ENCODE measurements around the gene SLC1A5. TPM values are rescaled to one million over a fixed set of nuclear protein-coding genes. Genes with fewer than 3 reads are reported as not detected.

Gene SLC1A5
- total RNA-seq, 4 donors from 2014 or later, result 97.3 to 156 (median 114) TPM

DNA sequence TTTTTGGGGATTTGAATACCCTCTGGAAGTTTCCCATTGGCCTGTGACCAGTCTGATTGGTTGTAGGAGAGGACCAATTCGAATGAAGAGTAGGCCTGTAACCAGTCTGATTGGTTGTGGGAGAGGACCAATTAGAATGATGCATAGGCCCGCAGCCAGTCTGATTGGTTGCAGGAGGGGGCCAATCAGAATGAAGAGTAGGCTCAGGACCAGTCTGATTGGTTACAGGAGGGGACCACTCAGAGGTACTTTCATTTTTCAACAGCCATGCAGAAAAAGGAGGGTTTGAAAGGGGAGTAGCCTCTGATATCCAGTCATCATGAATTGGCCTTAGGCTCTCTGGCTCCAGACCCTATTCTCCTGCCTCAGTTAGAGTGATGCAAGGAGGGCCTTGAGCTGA, 30.4 kb upstream of the SLC1A5 start:
- intact Hi-C loops (cut with DNase I), result no loop called here
- Histone ChIP-seq H3K27ac (no peak overlapping the region), H3K4me1 (peaks cover 0 to 43% (median 16%) of the 10 kb centered on the region in 3 donors), H3K9me3 (no peaks in the 10 kb centered on the region), H3K27me3 (no peaks in the 10 kb centered on the region), H3K36me3 (no peaks in the 10 kb centered on the region), H3K4me3 (no peak overlapping the region)
- 73 to 82% methylated on average over 2 of the region's 2 CpGs for whole genome bisulfite sequencing, 2 donors
- TF ChIP-seq, protein P1, sequence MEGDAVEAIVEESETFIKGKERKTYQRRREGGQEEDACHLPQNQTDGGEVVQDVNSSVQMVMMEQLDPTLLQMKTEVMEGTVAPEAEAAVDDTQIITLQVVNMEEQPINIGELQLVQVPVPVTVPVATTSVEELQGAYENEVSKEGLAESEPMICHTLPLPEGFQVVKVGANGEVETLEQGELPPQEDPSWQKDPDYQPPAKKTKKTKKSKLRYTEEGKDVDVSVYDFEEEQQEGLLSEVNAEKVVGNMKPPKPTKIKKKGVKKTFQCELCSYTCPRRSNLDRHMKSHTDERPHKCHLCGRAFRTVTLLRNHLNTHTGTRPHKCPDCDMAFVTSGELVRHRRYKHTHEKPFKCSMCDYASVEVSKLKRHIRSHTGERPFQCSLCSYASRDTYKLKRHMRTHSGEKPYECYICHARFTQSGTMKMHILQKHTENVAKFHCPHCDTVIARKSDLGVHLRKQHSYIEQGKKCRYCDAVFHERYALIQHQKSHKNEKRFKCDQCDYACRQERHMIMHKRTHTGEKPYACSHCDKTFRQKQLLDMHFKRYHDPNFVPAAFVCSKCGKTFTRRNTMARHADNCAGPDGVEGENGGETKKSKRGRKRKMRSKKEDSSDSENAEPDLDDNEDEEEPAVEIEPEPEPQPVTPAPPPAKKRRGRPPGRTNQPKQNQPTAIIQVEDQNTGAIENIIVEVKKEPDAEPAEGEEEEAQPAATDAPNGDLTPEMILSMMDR (IDR thresholded peaks at IDR 0.05), result no peak
- no peak for DNase-seq

DNA sequence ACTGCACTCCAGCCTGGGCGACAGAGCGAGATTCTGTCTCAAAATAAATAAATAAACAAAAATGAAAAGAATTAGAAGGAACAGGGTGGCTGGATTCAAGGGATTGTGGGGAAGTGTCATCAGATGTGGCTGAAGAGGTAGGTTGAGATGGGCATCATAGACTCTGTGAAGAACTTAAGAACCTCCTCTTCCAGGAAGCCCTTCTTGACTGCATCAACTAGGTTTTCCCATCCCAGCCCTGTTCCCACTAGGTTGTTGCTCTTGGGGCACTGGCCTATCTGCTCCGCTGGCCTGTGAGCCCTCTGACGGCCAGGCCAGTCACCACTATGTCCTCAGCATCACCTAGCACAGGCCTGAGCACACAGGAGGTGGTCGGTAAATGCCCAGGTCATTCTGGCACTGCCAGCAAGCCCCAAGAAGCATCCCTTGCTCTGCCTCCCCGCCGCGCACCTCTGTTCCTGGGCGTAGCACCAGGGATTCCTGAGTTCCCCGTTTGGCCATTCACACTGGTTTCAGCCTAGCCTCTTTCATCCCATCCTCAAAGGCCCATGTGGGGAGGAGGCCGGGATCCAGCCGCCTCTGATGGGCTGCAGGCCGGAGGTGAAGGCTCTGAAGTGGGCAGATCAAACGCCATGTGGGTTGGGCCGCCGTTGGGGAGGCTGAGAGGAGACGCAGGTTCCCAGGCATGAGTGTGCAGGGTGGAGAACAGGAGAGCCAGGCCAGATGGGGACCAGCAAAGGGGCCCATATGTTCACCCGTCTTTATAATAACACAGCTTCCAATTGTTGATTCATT, 27.6 kb upstream of the SLC1A5 start:
- Histone ChIP-seq H3K4me1 (peaks cover 0 to 30% (median 4%) of the 10 kb centered on the region in 3 donors), H3K4me3 (no peak overlapping the region), H3K9me3 (no peaks in the 10 kb centered on the region), H3K27ac (no peak overlapping the region), H3K27me3 (no peaks in the 10 kb centered on the region), H3K36me3 (no peaks in the 10 kb centered on the region)
- no peak for DNase-seq
- no peak for TF ChIP-seq POLR2A (IDR thresholded peaks at IDR 0.05)
- TF ChIP-seq, protein P1 (IDR thresholded peaks at IDR 0.05), result no peak
- intact Hi-C loops (cut with DNase I), result no loop called here
- WGBS, 2 donors, result 81 to 87% methylated on average over 12 to 13 of the region's 18 CpGs

DNA sequence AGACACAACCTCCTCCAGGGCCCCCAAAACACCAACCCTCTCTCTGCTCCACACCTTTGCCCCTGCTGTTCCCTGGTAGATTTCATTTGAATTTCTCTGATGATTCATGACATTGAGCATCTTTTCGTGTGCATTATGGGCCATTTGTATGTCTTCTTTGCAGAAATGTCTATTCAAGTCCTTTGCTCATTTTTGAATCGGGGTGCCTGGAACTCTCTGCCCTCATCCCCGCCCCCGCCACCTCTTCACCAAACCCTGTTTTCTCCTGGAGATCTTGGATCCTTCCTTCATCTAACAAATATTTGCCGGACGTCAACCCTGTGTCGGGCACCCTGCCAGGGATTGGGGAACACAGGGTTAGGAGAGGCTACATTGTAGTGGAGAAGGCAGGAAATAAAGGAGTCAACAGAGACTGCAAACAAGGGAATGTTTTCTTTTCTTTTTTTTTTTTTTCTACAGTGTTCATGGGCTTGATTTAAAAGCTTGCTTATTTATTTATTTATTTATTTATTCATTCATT, 25.5 kb upstream of the SLC1A5 start:
- no peaks in the 10 kb centered on the region for H3K36me3 ChIP-seq
- intact Hi-C loops (cut with DNase I), result no loop called here
- no peak for DNase-seq
- no peaks in the 10 kb centered on the region for H3K27me3 ChIP-seq
- no peak overlapping the region for H3K4me3 ChIP-seq
- TF ChIP-seq, protein P1 (IDR thresholded peaks at IDR 0.05), result no peak
- 59 to 63% methylated on average over 6 to 7 of the region's 7 CpGs for WGBS, 2 donors
- no peaks in the 10 kb centered on the region for H3K9me3 ChIP-seq
- H3K27ac ChIP-seq, result peak overlapping the region in 3 of 4 donors; percentile 55 to 65 (median 60)
- peaks cover 0 to 17% (median 0%) of the 10 kb centered on the region in 3 donors for H3K4me1 ChIP-seq

DNA sequence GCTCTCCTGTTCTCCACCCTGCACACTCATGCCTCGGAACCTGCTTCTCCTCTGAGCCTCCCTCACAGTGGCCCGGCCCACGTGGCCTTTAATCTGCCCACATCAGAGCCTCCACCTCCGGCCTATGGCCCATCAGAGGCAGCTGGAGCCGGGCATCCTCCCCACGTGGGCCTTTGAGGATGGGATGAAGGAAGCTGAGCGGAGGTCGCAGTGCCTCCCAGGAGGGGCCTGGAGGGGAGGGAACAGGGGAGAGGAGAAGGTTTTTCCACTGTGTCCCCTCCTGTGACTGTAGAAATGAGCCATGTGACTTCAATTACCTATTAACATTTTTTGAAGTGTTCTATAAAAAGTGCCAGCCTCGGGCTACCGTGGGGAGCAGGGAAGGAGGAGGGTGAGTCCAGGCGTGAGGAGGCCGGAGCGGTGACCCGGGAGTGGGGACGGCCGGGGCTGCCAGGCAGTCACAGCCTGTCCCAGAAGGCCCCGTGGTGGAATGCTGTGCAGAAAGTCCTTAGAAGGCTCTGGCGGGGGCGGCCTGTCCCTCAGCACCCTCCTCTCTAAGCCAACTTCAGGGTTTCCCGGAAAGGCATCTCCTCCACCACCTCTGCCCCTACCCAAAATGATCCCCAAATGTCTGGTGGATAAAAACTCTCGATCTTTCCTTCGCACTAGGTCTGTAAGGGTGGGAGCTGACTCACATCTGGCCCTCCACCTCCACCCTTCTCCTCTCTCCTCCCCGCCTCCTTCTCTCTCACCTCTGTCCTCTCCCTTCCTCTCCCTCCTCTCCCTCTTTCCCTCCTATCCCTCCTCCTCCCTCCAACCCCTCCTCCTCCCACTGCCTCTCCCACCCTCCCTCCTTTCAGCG, 24.8 kb upstream of the SLC1A5 start:
- H3K27ac ChIP-seq, result peak overlapping the region in 3 of 4 donors; percentile 55 to 65 (median 60)
- no peak for DNase-seq
- TF ChIP-seq, protein P1 (IDR thresholded peaks at IDR 0.05), result no peak
- no peak for TF ChIP-seq POLR2A (IDR thresholded peaks at IDR 0.05)
- no peaks in the 10 kb centered on the region for H3K27me3 ChIP-seq
- no peaks in the 10 kb centered on the region for H3K9me3 ChIP-seq
- H3K36me3 ChIP-seq, result no peaks in the 10 kb centered on the region
- intact Hi-C loops (cut with DNase I), result no loop called here
- peaks cover 0 to 17% (median 0%) of the 10 kb centered on the region in 3 donors for H3K4me1 ChIP-seq
- 60 to 69% methylated on average over 17 to 18 of the region's 24 CpGs for WGBS, 2 donors
- H3K4me3 ChIP-seq, result no peak overlapping the region

All from esophagus squamous epithelium (tissue), 5 donors.